ENCODE results near the gene CDC16. TPM values are rescaled to one million over a fixed set of nuclear protein-coding genes. Genes with fewer than 3 reads are reported as not detected.
"Not testable (repeated sequence)": the region's sequence is repeated elsewhere in the genome, so short reads cannot be mapped to it uniquely, and the experiment has no call there.

CDC16 gene
- total RNA-seq, 1 experiment from 2014 or later = 29.6 TPM

- no peak for DNase-seq (ENCODE audit: extremely low read depth, low read depth)
Observed at GRCh38 chr13:114260814-114261213, 26.1 kb downstream of the CDC16 start.

- no peak for DNase-seq (ENCODE audit: extremely low read depth, low read depth)
Observed at GRCh38 chr13:114261328-114261965, 26.8 kb downstream of the CDC16 start.

- DNase-seq (ENCODE audit: extremely low read depth, low read depth) = no peak
Observed at GRCh38 chr13:114263578-114263977, 28.9 kb downstream of the CDC16 start.

GRCh38 chr13:114264313-114264712 is 29.6 kb downstream of the CDC16 start:
- not testable (repeated sequence) for DNase-seq (ENCODE audit: extremely low read depth, low read depth)

GRCh38 chr13:114264886-114265611 is 30.4 kb downstream of the CDC16 start:
- no peak for DNase-seq (ENCODE audit: extremely low read depth, low read depth)

GRCh38 chr13:114266241-114266640 is 31.5 kb downstream of the CDC16 start:
- DNase-seq (ENCODE audit: extremely low read depth, low read depth) = no peak

GRCh38 chr13:114268344-114269280 is 33.9 kb downstream of the CDC16 start:
- no peak for DNase-seq (ENCODE audit: extremely low read depth, low read depth)

GRCh38 chr13:114269281-114269770 is 34.6 kb downstream of the CDC16 start:
- no peak for DNase-seq (ENCODE audit: extremely low read depth, low read depth)

GRCh38 chr13:114272977-114273376 is 38.3 kb downstream of the CDC16 start:
- no peak for DNase-seq (ENCODE audit: extremely low read depth, low read depth)

GRCh38 chr13:114275304-114275703 is 40.6 kb downstream of the CDC16 start:
- DNase-seq (ENCODE audit: extremely low read depth, low read depth) = no peak

GRCh38 chr13:114279146-114279545 is 44.4 kb downstream of the CDC16 start:
- DNase-seq (ENCODE audit: extremely low read depth, low read depth) = no peak

- DNase-seq (ENCODE audit: extremely low read depth, low read depth) = no peak
Observed at GRCh38 chr13:114279758-114280355, 45.2 kb downstream of the CDC16 start.

GRCh38 chr13:114281351-114282040 is 46.8 kb downstream of the CDC16 start, which contains the start of gene UPF3A:
TSS of gene UPF3A (plus strand) at chr13:114281601. CDS start at chr13:114281640, 39 bp downstream.
- DNase-seq (ENCODE audit: extremely low read depth, low read depth) = peak; percentile 83

- DNase-seq (ENCODE audit: extremely low read depth, low read depth) = peak; percentile 37
Observed at GRCh38 chr13:114282041-114282670, 47.5 kb downstream of the CDC16 start.

GRCh38 chr13:114283576-114283975 is 48.9 kb downstream of the CDC16 start:
- no peak for DNase-seq (ENCODE audit: extremely low read depth, low read depth)

- DNase-seq (ENCODE audit: extremely low read depth, low read depth) = no peak
Observed at GRCh38 chr13:114284680-114285079, 50.0 kb downstream of the CDC16 start.

- no peak for DNase-seq (ENCODE audit: extremely low read depth, low read depth)
Observed at GRCh38 chr13:114285166-114285808, 50.6 kb downstream of the CDC16 start.

- DNase-seq (ENCODE audit: extremely low read depth, low read depth) = no peak
Observed at GRCh38 chr13:114286808-114287207, 52.1 kb downstream of the CDC16 start.

- DNase-seq (ENCODE audit: extremely low read depth, low read depth) = no peak
Observed at GRCh38 chr13:114288157-114288591, 53.5 kb downstream of the CDC16 start.
